AG04450 (cell line): Measurements from ENCODE around the gene HCFC1. TPM values are rescaled to one million over a fixed set of nuclear protein-coding genes. Genes with fewer than 3 reads are reported as not detected.

Source experiments
- CTCF ChIA-PET: fragments of 300-600, 350-600 bp; formaldehyde crosslinking; extraction: SDS; loops from one replicate; lab custom pipeline; 2022; ENCODE audit warnings: antibody characterized with exemption, inconsistent platforms; lab: Charles Lee
- POLR2A ChIA-PET: fragments of 350-600 bp; formaldehyde crosslinking; extraction: SDS; loops from one replicate; lab custom pipeline; 2021; ENCODE audit warnings: antibody characterized with exemption, inconsistent platforms; lab: Yijun Ruan, JAX
- DNase-seq: peaks from one replicate; pipeline ENCODE4 v3.0.0-alpha.2; 2011; ENCODE audit warnings: low read depth, low spot score
- H3K27ac ChIP-seq: one replicate; pipeline ENCODE4 v1.5.1; 2012; ENCODE audit warnings: low read depth, low read length, control low read depth
- H3K27me3 ChIP-seq: one replicate; pipeline ENCODE4 v1.6.0; 2012; ENCODE audit warnings: low read length; ENCODE audit not compliant: control insufficient read depth, insufficient read depth
- H3K4me3 ChIP-seq: 2 replicates; pipeline ENCODE4 v1.5.1; 2011; ENCODE audit warnings: mild to moderate bottlenecking, low read depth, low read length, control low read depth
- H3K9me3 ChIP-seq: 2 replicates; pipeline ENCODE4 v1.5.1; 2012; ENCODE audit warnings: low read length; ENCODE audit not compliant: control insufficient read depth, insufficient read depth
- CTCF ChIP-seq: IDR thresholded peaks from 2 replicates; pipeline ENCODE4 v1.5.1; 2011; ENCODE audit warnings: low read depth, low read length, control low read depth, inconsistent platforms
- polyA plus RNA-seq: library from polyadenylated mRNA; depleted of rRNA; stranded (reverse); fragments of >200 nt; gene quantifications from 2 replicates; pipeline ENCODE4 v1.2.3, GENCODE V29; 2011

HCFC1 gene
- polyA plus RNA-seq, 1 experiment, result 2.7 TPM

- no peak for TF ChIP-seq CTCF
- ChIA-PET CTCF (interaction anchor here (0.7 kb wide), 1 partner anchor 1011 kb away, joined by 5 read pairs; no protein-coding TSS in a partner anchor), POLR2A (no interaction called here)
- no peaks in the 10 kb centered on the region for H3K9me3 ChIP-seq
- DNase-seq, result no peak
- H3K4me3 ChIP-seq, result no peak overlapping the region
- H3K27me3 ChIP-seq, result no peaks in the 10 kb centered on the region
- no peak overlapping the region for H3K27ac ChIP-seq
Observed at GRCh38 chrX:153955228-153955732, 16.3 kb downstream of the HCFC1 start.

GRCh38 chrX:153954558-153955227 lies 16.9 kb downstream of the HCFC1 start:
- Histone ChIP-seq H3K27me3 (no peaks in the 10 kb centered on the region), H3K9me3 (no peaks in the 10 kb centered on the region; the same call in 1 of the 2 replicates), H3K27ac (no peak overlapping the region), H3K4me3 (no peak overlapping the region)
- DNase-seq, result no peak
- ChIA-PET POLR2A (no interaction called here), CTCF (interaction anchor here (0.7 kb wide), 1 partner anchor 1010 kb away, joined by 5 read pairs; no protein-coding TSS in a partner anchor)
- no peak for TF ChIP-seq CTCF

GRCh38 chrX:153953892-153954557 lies 17.6 kb downstream of the HCFC1 start:
- H3K27ac ChIP-seq, result no peak overlapping the region
- H3K27me3 ChIP-seq, result no peaks in the 10 kb centered on the region
- CTCF ChIA-PET, result no interaction called here
- TF ChIP-seq CTCF, result no peak
- POLR2A ChIA-PET, result no interaction called here
- DNase-seq, result no peak
- no peaks in the 10 kb centered on the region; the same call in 1 of the 2 replicates for H3K9me3 ChIP-seq
- H3K4me3 ChIP-seq, result no peak overlapping the region

GRCh38 chrX:153953342-153953830 lies 18.2 kb downstream of the HCFC1 start:
- CTCF ChIA-PET, result no interaction called here

More at GRCh38 chrX:153953342-153953830, 18.2 kb downstream of the HCFC1 start:
- TF ChIP-seq CTCF, result peak; percentile 84
- Histone ChIP-seq H3K9me3 (no peaks in the 10 kb centered on the region; the same call in 1 of the 2 replicates), H3K27me3 (no peaks in the 10 kb centered on the region), H3K4me3 (no peak overlapping the region), H3K27ac (peak overlapping the region; percentile 52)
- DNase-seq, result no peak
- POLR2A ChIA-PET, result no interaction called here
